Activated CD4-positive, alpha-beta T cell treated with anti-CD3 and anti-CD28 coated beads, Interleukin-2, amount 50 U/mL, for 48 hours (primary cell): ENCODE data around the gene PDE9A.
"Not testable (repeated sequence)": the region's sequence is repeated elsewhere in the genome, so short reads cannot be mapped to it uniquely, and the experiment has no call there.

Source experiments
- DNase-seq, 2 experiments: peaks; one replicate each; pipeline ENCODE4 v3.0.0-alpha.2; 2020

Gene PDE9A

DNA sequence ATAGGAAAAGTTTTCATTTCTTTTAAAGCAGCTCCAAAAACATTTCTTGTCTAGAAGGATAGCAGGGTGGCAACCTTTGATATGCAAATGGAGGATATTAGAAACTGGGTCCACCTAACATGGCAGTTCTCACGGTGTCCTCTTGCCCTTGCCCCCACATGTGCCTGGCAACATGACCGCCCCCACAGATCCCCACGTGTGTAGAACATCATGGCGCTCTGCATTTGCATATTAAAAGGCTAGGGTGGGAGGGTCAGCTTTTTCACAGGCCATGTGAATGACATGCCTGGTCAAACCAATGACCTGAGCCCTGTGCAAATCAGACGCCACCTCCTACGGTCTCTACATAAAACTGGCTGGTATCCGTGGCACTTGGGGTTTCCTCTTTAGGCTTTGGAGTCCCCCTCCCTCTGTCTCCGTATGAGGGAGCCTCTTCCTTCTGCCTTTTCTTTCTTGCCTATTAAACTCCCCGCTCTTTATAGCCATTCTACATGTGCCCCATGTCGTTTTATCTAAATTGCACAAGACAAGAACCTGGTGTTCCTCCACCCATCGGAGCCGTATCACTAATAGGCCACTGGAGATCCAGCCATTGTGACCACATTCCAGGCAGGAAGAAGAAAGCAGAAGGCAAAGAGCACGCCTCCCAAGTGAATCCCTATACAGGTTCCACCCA is 154.7 kb downstream of the PDE9A start:
- no peak for DNase-seq

DNA sequence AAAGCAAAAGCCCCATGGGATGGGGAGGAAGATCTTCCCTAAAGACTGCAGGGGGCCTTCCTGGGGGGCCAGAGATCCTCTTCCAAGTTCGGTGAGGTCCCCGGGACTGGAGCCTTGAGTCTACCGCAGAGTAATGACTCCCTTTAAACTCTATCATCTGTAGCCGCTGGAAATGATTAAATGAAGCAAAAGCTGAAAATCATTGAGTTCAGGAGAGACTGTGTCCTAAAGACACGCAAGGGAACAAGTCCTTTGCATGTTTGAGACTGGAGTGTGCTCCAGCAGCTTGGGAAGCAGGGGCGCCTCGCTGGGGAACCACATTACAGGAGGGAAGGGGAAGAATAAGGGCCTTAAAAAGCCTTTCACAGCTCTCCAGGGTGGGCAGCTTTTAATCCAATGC is 155.8 kb downstream of the PDE9A start:
- DNase-seq = no peak

GRCh38 chr21:42809577-42810475 is 156.4 kb downstream of the PDE9A start:
- no peak for DNase-seq

DNA sequence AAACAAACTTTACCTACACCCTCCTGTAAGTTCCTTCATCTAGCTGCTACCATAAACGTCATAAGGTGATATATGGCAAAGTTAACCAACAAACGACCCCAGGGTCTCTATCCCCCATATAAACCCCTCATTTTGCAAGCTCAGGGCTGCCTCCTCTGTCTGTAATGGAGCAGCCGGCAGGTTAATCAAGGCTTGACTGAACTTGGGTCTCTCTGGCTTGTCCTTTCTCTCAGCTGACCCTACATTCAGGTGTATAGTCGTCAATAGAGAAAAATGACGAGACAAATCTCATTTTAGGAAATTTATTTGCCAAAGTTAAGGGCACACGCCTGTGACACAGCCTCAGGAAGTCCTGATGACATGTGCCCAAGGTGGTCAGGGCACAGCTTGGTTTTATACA is 158.5 kb downstream of the PDE9A start:
- no peak for DNase-seq

DNA sequence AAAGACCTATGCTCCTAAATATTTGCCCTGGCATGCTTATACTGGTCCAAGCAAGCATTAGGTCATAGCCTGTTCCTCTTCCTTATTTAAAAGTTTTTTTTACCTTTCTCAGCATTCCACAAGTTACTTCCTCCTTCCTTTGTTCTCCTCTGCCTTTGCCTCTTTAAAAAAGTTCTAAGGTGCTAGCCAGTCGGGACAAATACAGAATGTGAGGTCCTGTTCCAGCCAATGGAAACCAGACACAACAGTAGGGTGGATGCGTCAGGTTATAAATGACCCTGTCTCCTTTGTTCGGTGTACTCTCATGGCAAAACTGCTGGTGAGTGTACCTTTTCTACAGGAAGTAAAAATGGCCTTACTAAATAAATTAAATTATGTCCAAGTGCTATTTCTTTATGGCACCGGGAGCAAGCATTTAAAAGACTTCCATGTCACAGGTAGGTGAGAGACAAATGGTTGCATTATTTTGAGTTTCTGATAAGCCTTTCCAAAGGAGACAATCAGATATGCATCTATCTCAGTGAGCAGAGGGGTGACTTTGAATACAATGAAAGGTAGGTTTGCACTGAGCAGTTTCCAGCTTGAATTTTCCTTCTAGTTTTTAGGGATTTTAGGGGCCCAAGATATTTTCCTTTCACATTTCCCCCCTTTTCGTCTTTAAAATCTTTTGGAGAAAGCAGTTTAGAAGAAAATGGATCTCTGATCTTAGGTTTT is 159.3 kb downstream of the PDE9A start:
- not testable (repeated sequence) for DNase-seq

GRCh38 chr21:42815217-42815616 is 161.8 kb downstream of the PDE9A start:
- DNase-seq = no peak

DNA sequence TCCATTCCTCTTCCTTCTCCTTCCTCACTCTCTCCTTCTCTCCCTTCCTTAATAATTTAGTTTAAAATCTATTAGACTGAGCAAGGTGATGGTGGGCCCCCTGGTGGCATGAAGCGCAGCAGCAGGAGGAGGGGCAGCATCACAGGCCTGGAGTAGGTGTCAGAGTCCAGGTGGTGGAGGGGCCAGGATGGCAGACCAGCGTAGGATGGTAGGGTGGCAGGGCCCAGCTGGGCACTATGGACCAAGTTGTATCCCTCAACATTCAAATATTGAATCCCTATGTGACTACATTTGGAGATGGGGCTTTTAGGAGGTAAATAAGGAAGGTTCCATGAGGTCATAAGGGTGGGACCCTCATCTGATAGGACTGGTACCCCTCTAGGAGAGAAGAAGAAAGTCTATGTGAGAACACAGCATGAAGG is 164.9 kb downstream of the PDE9A start:
- peak; percentile 66 to 77 for DNase-seq

DNA sequence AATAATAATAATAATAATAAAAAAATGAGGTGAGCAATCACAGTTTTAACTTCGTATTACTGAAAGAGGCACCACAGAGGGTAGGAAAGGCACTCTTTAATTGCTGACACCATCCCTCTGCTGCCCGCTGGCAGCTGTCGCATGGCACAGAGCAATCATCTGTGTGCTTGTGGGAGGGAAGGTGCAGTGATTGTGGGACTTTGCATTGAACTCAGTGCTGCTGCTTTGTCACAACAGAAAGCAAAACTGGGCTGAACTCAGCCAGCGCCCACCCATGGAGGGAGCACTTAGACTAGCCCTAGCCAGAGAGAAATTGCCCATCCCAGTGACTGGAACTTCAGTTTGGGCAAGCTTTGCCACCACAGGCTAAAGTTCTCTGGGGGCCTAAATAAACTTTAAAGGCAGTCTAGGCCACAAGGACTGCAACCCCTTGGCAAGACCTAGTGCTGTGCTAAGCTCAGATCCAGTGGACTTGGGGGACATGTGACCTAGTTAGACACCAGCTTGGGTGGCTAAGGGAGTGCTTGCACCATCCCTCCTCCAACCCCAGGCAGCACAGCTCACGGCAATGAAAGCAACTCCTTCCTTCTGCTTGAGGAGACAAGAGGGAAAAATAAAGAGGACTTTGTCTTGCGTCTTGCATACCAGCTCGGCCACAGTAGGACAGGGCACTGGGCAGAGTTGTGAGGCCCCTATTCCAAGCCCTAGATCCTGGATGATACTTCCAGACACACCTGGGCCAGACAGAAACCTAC is 166.6 kb downstream of the PDE9A start:
- no peak for DNase-seq

DNA sequence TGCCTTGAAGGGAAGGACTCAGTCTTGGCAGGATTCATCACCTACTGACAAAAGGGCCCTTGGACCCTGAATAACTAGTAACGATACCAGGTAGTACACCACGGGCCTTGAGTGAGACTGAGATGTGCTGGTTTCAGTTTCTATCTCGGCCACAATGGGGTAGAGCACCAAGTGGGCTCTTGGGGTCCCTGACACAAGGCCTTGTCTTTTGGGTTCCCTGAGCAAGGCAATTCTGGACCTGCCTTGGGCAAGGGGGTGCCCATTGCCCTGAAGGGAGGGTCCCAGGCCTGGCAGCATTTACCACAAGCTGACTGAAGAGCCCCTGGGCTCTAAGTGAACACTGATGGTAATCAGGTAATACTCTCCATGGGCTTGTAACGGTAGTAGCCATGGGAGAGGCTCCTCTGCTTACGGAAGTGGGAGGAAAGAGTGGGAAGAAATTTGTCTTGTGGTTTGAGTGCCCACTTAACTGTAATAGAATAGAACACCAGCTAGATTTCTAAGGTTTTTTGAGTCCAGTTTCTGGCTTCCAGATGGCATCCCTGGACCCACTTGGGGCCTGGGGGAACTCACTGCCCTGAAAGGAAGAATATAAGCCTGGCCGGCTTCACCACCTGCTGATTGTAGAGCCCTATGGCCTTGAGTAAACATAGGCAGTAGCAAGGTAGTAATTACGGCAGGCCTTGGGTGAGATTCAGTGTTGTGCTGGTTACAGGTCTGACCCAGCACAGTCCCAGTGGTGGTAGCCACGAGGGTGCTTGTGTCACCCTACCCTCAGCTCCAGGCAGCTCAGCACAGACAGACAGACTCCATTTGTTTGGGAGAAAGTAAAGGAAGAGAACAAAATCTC is 167.4 kb downstream of the PDE9A start:
- DNase-seq = no peak
